ENCODE data around the gene MYO15A.

DNA sequence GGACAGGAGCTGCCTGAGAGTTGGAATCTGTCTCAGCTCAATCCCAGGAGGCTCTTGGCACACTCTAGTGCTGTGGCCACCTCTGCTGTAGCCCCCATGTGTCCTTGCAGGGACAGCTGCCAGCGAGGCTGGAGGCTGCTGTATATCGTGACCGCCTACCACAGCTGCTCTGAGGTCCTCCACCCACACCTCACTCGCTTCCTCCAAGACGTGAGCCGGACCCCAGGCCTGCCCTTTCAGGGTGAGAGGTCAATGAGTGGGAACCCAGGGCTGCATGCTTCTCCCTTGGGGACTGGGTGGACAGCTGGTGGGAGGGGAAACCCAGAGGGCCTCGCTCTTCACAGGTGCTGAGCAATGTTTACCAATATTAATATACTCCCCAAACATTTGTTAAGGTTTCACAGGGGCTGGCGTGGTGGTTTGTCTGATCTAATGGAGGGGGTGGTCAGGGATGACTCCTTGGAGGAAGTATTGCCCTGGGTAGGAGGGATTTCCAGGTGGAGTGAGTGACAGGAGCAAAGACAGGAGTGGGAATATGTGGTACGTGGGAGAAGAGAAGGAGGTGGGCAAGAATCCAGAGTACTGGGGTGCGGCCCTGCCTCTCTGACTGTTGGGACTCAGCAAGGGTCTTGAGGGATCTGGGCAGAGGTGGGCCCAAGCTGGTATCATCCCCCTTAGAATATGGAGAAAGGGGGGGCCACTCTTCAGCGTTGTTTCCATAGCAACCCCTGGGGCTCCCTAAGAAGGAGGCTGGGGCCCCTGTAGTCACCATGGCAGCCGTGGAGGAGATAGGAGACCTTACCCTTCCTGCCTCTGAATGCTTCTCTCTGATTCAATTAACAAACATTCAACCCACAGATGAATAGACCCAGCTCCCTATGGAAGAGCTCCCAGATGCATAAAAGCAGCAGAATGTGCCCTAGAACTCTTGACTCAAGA, 52.9 kb downstream of the MYO15A start:
- TF ChIP-seq, protein P1, sequence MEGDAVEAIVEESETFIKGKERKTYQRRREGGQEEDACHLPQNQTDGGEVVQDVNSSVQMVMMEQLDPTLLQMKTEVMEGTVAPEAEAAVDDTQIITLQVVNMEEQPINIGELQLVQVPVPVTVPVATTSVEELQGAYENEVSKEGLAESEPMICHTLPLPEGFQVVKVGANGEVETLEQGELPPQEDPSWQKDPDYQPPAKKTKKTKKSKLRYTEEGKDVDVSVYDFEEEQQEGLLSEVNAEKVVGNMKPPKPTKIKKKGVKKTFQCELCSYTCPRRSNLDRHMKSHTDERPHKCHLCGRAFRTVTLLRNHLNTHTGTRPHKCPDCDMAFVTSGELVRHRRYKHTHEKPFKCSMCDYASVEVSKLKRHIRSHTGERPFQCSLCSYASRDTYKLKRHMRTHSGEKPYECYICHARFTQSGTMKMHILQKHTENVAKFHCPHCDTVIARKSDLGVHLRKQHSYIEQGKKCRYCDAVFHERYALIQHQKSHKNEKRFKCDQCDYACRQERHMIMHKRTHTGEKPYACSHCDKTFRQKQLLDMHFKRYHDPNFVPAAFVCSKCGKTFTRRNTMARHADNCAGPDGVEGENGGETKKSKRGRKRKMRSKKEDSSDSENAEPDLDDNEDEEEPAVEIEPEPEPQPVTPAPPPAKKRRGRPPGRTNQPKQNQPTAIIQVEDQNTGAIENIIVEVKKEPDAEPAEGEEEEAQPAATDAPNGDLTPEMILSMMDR (IDR thresholded peaks at IDR 0.05): no peak
- TF ChIP-seq, protein P2, sequence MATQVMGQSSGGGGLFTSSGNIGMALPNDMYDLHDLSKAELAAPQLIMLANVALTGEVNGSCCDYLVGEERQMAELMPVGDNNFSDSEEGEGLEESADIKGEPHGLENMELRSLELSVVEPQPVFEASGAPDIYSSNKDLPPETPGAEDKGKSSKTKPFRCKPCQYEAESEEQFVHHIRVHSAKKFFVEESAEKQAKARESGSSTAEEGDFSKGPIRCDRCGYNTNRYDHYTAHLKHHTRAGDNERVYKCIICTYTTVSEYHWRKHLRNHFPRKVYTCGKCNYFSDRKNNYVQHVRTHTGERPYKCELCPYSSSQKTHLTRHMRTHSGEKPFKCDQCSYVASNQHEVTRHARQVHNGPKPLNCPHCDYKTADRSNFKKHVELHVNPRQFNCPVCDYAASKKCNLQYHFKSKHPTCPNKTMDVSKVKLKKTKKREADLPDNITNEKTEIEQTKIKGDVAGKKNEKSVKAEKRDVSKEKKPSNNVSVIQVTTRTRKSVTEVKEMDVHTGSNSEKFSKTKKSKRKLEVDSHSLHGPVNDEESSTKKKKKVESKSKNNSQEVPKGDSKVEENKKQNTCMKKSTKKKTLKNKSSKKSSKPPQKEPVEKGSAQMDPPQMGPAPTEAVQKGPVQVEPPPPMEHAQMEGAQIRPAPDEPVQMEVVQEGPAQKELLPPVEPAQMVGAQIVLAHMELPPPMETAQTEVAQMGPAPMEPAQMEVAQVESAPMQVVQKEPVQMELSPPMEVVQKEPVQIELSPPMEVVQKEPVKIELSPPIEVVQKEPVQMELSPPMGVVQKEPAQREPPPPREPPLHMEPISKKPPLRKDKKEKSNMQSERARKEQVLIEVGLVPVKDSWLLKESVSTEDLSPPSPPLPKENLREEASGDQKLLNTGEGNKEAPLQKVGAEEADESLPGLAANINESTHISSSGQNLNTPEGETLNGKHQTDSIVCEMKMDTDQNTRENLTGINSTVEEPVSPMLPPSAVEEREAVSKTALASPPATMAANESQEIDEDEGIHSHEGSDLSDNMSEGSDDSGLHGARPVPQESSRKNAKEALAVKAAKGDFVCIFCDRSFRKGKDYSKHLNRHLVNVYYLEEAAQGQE (IDR thresholded peaks at IDR 0.05; ENCODE audit: insufficient read depth in 1 of 2, low read depth in 2 of 2, low read length in 1 of 2): no peak
- TF ChIP-seq POLR2AphosphoS5 (IDR thresholded peaks at IDR 0.05; ENCODE audit: low read depth, low read length) (no peak), SIN3A (IDR thresholded peaks at IDR 0.05; ENCODE audit: borderline replicate concordance, insufficient read depth, low read depth, low read length) (no peak)

Data from Panc1 (cell line).